Stimulated activated CD4-positive, alpha-beta T cell treated with anti-CD3 and anti-CD28 coated beads, Interleukin-1b, Interleukin-23, amount 100 ng/mL, for 24 hours (primary cell): ENCODE measurements around the gene MSANTD7.

Source experiments
- DNase-seq, 4 experiments: peaks; one replicate each; pipeline ENCODE4 v3.0.0-alpha.2; 2020; ENCODE audit warnings: low read depth in 4 of 4, low spot score in 1 of 4

MSANTD7 gene

GRCh38 chr10:14879928-14880193 is 41.8 kb downstream of the MSANTD7 start:
- DNase-seq = no peak

- DNase-seq = no peak
Measured at GRCh38 chr10:14880229-14880628, 42.1 kb downstream of the MSANTD7 start.

- DNase-seq = no peak
Measured at GRCh38 chr10:14884082-14884481, 46.0 kb downstream of the MSANTD7 start.
